Testis (tissue), 3 donors: ENCODE measurements around the gene MAP3K20. TPM values are rescaled to one million over a fixed set of nuclear protein-coding genes. Genes with fewer than 3 reads are reported as not detected.
"Not testable (repeated sequence)": the region's sequence is repeated elsewhere in the genome, so short reads cannot be mapped to it uniquely, and the experiment has no call there.

Experiments
- DNase-seq: peaks from one replicate; pipeline ENCODE4 v3.0.0-alpha.2; 2019
- H3K27ac ChIP-seq, 2 donors: fragments of 200-600 bp; sonication (generic); one replicate each; pipeline ENCODE4 v1.5.1; 2019
- H3K27me3 ChIP-seq: fragments of 200-600 bp; sonication (generic); one replicate; pipeline ENCODE4 v1.5.1; 2019
- H3K36me3 ChIP-seq: fragments of 200-600 bp; sonication (generic); one replicate; pipeline ENCODE4 v1.5.1; 2017; ENCODE audit warnings: low read depth; ENCODE audit errors: missing control alignments
- H3K4me1 ChIP-seq: fragments of 200-600 bp; sonication (generic); one replicate; pipeline ENCODE4 v1.5.1; 2019
- H3K4me3 ChIP-seq, 2 donors: fragments of 200-600 bp; sonication (generic); one replicate each; pipeline ENCODE4 v1.5.1; 2017 to 2019
- H3K9me3 ChIP-seq: fragments of 200-600 bp; sonication (generic); one replicate; pipeline ENCODE4 v1.5.1; 2017
- CTCF ChIP-seq, 3 experiments: fragments of 450-650 bp in 2 of 3; fragments of 200-600 bp in 1 of 3; sonication (generic) in 1 of 3; IDR thresholded peaks; one replicate each; pipeline ENCODE4 v1.5.1; 2016 to 2019; ENCODE audit warnings: antibody characterized with exemption in 3 of 3, mild to moderate bottlenecking in 2 of 3, moderate library complexity in 1 of 3
- POLR2A ChIP-seq: fragments of 450-650 bp; IDR thresholded peaks from one replicate; pipeline ENCODE4 v1.6.1; 2017; ENCODE audit warnings: antibody characterized with exemption, mild to moderate bottlenecking, moderate library complexity
- WGBS, 2 donors: methylation state at CpG; one replicate each; pipeline ENCODE4 v1.1.5; 2018; 5-methylcytosine and 5-hydroxymethylcytosine counted together
- intact Hi-C: fragments of 100-400 bp; cut with DNase I; formaldehyde crosslinking; loops from one replicate; pipeline ENCODE4 v1.15.1; 2023; ENCODE audit warnings: low total_unique reads
- polyA plus RNA-seq: library from polyadenylated mRNA; stranded (reverse); fragments of 350-450 nt; fragmentation: Illumina TruSeq; extraction: RNeasy Lipid Tissue Mini Kit (QIAGEN cat#74804); gene quantifications from one replicate; pipeline ENCODE4 v1.2.3, GENCODE V29; 2014; ENCODE audit warnings: low read depth, low replicate concordance; ENCODE audit not compliant: insufficient read depth
- total RNA-seq, 2 donors: library from RNA; depleted of rRNA; stranded (reverse); fragments of >200 nt; gene quantifications; one replicate each; pipeline ENCODE4 v1.2.3, GENCODE V29; 2016

MAP3K20 gene
- total and polyA plus RNA-seq, 3 donors from 2014 or later = 20.7 to 30.8 (median 25.3) TPM

- no peaks in the 10 kb centered on the region for H3K36me3 ChIP-seq
- intact Hi-C loops = no loop called here
- no peak overlapping the region for H3K4me3 ChIP-seq
- no peak for DNase-seq
- 93 to 97% methylated on average over 3 of the region's 3 CpGs for WGBS, 2 donors
- no peaks in the 10 kb centered on the region for H3K27me3 ChIP-seq
- peaks cover 21% of the 10 kb centered on the region for H3K4me1 ChIP-seq
- no peaks in the 10 kb centered on the region for H3K9me3 ChIP-seq
- H3K27ac ChIP-seq = no peak overlapping the region
- TF ChIP-seq POLR2A (no peak), CTCF (IDR thresholded peaks at IDR 0.05) (no peak)
These were observed 17.3 kb downstream of the MAP3K20 start for GRCh38 chr2:173092844-173093402.

- H3K27me3 ChIP-seq, H3K27ac ChIP-seq, H3K9me3 ChIP-seq, H3K4me3 ChIP-seq, DNase-seq, intact Hi-C loops, H3K36me3 ChIP-seq: not testable (repeated sequence)
- 92% methylated on average over 2 of the region's 2 CpGs for WGBS, 2 donors
- H3K4me1 ChIP-seq = peaks cover 21% of the 10 kb centered on the region
These were observed 18.0 kb downstream of the MAP3K20 start for GRCh38 chr2:173093617-173094016.

- TF ChIP-seq POLR2A = no peak
- TF ChIP-seq CTCF (IDR thresholded peaks at IDR 0.05) = no peak
- WGBS, 2 donors = 86 to 94% methylated on average over 1 of the region's 1 CpG
- Histone ChIP-seq H3K36me3 (no peaks in the 10 kb centered on the region), H3K4me1 (peaks cover 21% of the 10 kb centered on the region), H3K27me3 (no peaks in the 10 kb centered on the region), H3K9me3 (no peaks in the 10 kb centered on the region), H3K27ac (no peak overlapping the region), H3K4me3 (no peak overlapping the region)
- no peak for DNase-seq
- intact Hi-C loops = no loop called here
These were observed 19.1 kb downstream of the MAP3K20 start for GRCh38 chr2:173094731-173095130.

- H3K27ac ChIP-seq = no peak overlapping the region
- 93 to 97% methylated on average over 1 of the region's 1 CpG for WGBS, 2 donors
- no peaks in the 10 kb centered on the region for H3K27me3 ChIP-seq
These were observed 19.7 kb downstream of the MAP3K20 start for GRCh38 chr2:173095356-173095755.

GRCh38 chr2:173099271-173099670, 23.6 kb downstream of the MAP3K20 start:
- no peak overlapping the region for H3K27ac ChIP-seq
- intact Hi-C loops = no loop called here

More at GRCh38 chr2:173095356-173095755, 19.7 kb downstream of the MAP3K20 start:
- H3K4me1 ChIP-seq = peaks cover 15% of the 10 kb centered on the region
- H3K36me3 ChIP-seq = no peaks in the 10 kb centered on the region
- intact Hi-C loops = no loop called here
- no peak for DNase-seq
- H3K4me3 ChIP-seq = no peak overlapping the region
- TF ChIP-seq CTCF (IDR thresholded peaks at IDR 0.05) = no peak
- TF ChIP-seq POLR2A = no peak
- no peaks in the 10 kb centered on the region for H3K9me3 ChIP-seq

More at GRCh38 chr2:173099271-173099670, 23.6 kb downstream of the MAP3K20 start:
- no peaks in the 10 kb centered on the region for H3K27me3 ChIP-seq
- no peaks in the 10 kb centered on the region for H3K9me3 ChIP-seq
- TF ChIP-seq CTCF (IDR thresholded peaks at IDR 0.05) (no peak), POLR2A (no peak)
- no peaks in the 10 kb centered on the region for H3K4me1 ChIP-seq
- H3K4me3 ChIP-seq = no peak overlapping the region
- DNase-seq = no peak
- WGBS, 2 donors = 88 to 94% methylated on average over 2 of the region's 2 CpGs
- no peaks in the 10 kb centered on the region for H3K36me3 ChIP-seq
